CD4-positive, alpha-beta T cell treated with Interleukin-21 for 1 hour (primary cell): ENCODE results near the gene CD79B.
A peak's percentile ranks its signal among the peaks of the same experiment; 100 is the strongest.

Source experiments
- DNase-seq: peaks from one replicate; pipeline ENCODE4 v3.0.0-alpha.2; 2020

The CD79B gene

DNA sequence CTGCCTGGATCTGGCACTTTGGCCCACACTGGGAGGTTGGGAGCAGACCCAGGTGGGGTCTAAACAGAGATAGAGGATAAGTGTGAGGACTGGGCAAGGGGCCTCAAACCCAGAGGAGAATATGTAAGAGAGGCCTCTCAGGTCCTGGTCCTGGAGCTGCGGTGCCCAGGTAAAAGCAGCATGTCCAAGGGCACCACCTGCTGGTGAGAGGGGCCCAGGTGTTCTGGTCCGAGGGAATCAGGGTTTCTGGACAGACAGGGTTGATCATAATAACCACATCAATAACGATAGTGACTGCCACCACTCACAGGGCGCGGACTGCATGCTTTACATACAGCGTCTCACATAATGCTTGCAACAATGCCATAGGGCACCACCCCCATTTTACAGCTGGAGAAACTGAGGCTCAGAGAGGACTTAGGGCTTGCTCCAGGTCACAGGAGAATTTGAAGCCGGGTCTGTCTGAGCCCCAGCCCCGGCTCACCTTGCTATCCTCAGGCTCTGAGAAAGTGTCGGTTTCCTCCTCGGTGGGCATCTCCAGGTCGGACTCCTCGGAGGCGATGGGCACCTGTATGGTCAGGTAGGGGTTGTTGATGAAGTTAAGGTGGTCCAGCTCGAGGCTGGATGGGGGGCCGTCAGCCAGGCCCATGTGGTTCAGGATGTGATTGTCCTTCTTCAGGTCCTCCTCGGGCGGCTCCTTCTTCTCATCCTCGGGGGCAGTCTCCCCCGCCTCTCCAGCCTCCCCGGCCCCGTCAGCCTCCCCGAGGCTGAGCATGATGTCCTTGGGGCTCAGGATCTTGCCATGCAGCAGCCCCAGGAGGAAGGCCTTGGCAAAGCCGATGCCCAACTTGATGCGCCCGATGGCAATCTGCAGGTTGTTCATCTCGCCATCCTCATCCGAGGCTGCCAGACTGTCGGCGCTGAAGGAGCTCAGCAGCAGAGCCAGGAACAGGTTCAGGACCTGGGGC lies 19.1 kb upstream of the CD79B start:
- peak; percentile 52 for DNase-seq

DNA sequence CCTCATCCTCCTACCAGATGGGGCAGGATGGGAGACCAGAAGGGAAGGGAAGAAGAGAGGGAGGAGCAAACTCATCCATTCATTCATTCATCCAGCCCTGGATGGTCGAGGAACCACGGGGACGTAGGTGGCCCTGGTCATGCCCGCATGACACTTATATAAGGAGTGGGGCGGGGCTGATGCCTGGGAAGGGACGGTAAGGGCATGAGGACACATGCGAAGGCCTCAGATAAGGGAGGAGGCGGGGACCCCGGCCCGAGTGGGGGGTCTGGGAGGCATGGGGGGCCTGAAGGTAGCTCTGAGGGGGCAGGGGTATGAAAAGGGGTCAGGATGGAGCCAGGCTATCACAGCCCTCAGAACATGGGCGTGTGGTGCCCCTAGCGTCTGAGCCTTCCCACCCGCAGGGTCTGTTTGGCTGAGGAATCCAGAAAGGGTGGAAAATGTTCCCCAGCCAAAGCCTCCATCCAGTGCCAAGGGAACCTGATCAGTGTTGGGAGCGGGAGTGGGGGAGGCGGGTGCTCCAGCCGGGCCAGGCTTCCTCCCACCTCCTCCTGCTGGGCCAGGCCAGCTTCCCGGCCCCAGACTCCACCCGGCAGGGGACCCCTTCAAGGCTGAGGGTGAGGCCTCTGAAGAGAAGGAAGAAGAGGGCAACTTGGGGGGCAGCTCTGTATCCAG lies 17.6 kb upstream of the CD79B start:
- no peak for DNase-seq

GRCh38 chr17:63948521-63948920 lies 16.4 kb upstream of the CD79B start:
- DNase-seq, result no peak

DNA sequence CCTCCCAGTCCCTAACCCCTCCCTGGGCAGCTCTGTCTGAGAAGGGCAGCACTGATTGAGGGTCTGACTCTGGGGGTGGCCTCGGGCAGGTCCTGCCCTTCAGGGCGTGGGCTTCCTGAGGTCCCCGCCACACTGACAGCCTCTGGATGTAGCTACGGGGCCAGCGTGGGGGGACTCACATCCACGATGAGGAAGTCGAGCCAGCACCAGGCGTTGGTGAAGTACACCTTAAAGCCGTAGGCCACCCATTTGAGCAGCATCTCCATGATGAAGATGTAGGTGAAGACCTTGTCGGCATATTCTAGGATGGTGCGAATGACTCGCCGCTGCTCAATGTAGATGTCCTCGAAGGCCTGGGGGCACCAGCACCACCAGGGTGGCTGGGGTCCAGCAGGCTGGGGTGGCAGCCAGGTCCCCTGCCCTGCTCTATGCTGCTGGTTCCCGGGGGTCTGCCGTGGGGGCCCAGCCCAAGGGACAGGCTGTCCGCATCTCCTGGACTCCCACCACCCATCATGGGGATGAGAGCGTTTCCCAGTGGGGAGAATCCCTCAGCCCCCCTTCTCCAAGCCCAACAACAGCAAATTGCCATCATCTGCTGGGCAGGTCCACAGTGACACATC lies 15.7 kb upstream of the CD79B start:
- no peak for DNase-seq

DNA sequence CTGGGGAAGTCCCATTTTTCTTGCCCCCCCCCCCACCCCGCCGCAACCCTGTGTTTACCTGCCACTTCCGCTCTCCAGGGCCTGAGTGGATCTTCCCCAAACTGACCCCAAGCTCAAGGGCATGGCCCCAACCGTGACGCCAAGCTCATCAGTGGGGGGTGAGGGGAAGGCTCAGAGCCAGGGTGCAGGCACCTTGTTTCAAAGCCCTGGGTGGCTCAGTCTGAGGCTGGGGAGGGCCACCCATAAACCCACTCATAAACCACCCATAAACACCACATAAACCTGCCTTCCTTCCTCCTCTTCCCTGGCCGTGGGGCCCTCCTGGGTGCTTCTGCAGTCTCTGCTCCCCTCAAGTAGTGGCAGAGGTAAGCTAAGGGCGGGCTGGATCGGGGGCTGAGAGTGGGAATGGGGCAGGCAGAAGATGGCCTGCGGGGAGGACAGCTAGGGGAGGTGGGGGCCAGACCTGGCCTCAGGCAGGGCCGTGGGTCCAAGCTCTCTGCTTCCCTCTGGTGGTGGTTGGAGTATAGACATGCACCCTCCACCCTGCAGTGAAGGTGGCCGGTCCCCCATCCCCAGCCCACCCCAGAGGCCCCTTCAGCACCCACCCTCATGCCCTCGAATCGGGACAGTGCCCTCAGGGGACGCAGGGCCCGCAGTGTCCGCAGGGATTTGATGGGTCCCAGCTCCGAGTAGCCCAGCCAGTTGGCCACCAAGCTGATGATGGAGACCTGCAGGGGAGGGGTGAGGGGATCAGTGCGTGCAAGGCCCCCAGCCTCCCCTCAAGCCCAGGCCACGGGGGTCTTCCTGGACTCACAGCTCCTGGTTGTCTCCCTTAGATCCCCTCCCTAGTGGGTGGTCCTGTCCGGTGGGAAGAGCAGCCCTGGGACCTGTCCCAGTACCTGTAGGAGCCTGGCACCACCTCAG lies 14.6 kb upstream of the CD79B start:
- DNase-seq, result peak; percentile 66

GRCh38 chr17:63945784-63946439 lies 13.8 kb upstream of the CD79B start:
- no peak for DNase-seq

DNA sequence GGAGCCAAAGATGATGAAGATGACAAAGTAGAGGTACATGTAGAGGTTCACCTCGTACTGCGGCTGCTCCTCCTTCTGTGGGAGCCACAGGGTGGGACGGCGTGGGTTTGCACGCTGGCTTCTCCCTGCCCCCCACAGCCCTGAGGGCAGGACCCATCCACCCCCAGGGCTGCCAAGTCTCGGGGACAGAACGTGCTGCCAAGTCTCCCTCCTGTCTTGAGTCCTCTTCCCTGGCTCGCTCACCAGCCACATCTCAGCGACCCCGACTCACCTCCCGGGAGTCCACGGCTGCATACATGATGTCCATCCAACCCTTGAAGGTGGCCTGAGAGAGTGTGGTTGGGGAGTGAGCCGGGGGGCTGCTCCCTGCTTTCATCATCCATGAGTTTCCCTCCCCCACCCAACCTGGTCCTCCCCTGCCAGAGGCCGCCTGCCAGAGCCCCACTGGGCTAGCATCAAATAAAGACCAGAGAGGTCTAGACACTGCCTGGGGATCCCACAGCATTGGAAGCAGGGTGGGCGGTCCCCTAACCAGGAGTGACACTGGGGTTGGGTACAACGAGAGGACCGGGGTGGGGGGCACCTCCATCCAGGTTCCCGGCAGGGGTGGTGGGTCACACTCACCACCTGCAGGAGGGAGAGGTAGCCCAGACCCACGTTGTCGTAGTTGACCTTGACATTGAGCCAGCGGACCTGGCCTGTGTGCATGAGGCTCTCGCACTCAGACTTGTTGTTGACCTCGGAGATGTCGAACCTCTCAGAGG lies 12.8 kb upstream of the CD79B start:
- no peak for DNase-seq

- DNase-seq, result no peak
Observed at GRCh38 chr17:63943745-63944144, 11.6 kb upstream of the CD79B start.

GRCh38 chr17:63942309-63942985 lies 10.3 kb upstream of the CD79B start:
- no peak for DNase-seq

DNA sequence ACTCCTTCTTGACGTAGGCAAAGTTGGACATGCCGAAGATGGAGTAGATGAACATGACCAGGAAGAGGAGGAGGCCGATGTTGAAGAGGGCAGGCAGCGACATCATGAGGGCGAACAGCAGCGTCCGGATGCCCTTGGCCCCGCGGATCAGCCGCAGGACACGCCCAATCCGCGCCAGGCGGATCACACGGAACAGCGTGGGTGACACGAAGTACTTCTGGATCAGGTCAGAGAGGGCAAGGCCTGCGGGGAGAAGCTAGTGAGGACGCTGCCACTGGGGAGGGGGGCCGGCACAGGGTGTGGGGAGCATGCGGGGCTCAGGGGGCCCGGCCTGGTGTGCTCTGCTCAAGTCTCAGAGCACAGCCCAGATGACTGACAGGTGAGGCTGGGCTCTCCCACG lies 9.6 kb upstream of the CD79B start:
- DNase-seq, result no peak

DNA sequence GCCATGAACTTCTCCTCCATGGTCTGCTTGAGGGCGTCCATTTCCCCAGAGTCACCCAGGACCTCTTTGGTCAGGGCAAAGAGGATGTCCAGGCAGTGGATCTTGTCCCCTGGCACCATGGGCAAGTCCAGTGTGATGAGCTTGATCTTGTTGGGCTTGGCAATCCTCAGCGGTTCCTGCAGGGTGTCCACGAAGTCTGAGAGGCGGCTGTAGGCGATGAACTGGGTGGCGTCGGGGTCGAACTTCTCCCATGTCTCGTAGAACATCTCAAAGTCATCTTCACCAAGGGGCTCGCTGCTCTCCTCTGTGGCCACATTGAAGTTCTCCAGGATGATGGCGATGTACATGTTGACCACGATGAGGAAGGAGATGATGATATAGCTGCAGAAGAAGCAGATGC lies 9.0 kb upstream of the CD79B start:
- no peak for DNase-seq

DNA sequence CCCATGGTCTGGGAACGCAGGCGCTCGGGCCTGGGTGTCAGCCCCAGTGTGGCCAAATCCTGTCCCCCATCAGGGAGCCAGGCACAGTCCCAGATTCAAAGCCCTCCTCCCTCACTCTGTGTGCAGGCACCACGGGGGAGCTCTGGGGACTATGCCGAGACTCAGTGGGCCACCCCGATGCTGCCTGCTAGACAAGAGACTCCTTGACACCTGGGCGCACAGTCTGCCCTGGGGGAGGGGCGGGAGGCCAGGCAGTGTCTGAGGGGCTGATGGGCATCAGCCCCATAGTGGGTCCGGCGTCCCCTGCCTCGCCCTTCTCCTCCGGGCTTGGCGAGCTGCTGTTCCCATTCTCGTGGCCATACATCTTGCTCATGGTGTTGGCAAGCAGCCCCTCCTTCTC lies 8.5 kb upstream of the CD79B start:
- no peak for DNase-seq

- DNase-seq, result no peak
Observed at GRCh38 chr17:63939884-63940283, 7.8 kb upstream of the CD79B start.

DNA sequence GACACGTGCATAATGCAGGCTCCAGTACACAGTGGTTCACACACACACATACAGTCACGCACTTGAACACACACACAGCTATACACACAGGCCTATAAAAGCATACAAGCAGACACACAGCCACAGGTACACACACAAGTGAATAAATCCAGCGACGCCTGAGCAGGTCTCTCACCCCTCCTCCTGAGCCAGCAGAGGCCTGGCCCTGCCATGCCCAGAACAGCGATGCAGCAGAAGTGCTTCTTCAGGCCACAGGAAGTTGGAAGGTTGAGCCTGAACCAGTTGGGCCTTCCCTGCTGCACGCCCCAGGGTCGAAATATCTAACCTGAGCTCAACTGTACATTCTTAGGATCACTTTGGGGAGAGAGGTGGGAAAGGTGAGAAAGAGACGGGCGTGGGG lies 7.3 kb upstream of the CD79B start:
- DNase-seq, result no peak

GRCh38 chr17:63937920-63938319 lies 5.8 kb upstream of the CD79B start:
- no peak for DNase-seq

GRCh38 chr17:63937319-63937718 lies 5.2 kb upstream of the CD79B start:
- DNase-seq, result no peak

GRCh38 chr17:63934183-63935112 lies 2.3 kb upstream of the CD79B start:
- DNase-seq, result no peak

GRCh38 chr17:63933598-63933997 lies 1.5 kb upstream of the CD79B start:
- DNase-seq, result no peak

DNA sequence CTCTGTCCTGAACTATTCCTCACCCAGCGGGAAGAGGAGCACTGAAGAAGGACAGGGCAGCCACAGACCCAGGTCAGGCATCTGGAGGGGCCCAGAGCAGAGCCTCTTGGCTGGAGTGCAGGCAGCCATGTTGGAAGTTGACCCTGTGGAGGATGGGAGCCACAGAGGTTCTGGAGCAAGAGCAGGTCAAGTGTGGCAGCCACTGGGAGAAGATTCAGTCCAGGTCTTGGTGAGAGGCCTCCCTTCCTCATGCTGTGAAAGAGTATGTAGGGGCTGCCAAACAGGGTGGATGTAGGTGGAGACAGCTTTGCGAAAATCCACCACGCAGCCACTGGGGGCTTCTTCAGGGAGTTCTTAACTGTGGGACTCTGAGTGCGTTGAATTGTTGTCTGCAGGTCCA lies 590 bp upstream of the CD79B start:
- no peak for DNase-seq
